Trophoblast cell (in vitro differentiated cells and primary cell): ENCODE data around the gene MAFB.

Experiments used
- DNase-seq, 2 donors: peaks; one replicate each; pipeline ENCODE4 v3.0.0-alpha.2; 2016
- H2AFZ ChIP-seq: 2 replicates; pipeline ENCODE4 v1.6.1; 2013; ENCODE audit warnings: low read length, moderate library complexity, mild to moderate bottlenecking; ENCODE audit not compliant: insufficient read depth, poor library complexity
- H2AK5ac ChIP-seq: 2 replicates; pipeline ENCODE4 v1.6.1; 2013; ENCODE audit warnings: mild to moderate bottlenecking, low read length
- H2BK120ac ChIP-seq: 2 replicates; pipeline ENCODE4 v1.6.1; 2013; ENCODE audit warnings: low read length, mild to moderate bottlenecking, moderate library complexity; ENCODE audit not compliant: insufficient read depth, poor library complexity
- H2BK12ac ChIP-seq: 2 replicates; pipeline ENCODE4 v1.6.1; 2013; ENCODE audit warnings: mild to moderate bottlenecking, low read length, moderate library complexity
- H2BK5ac ChIP-seq: 2 replicates; pipeline ENCODE4 v1.6.1; 2013; ENCODE audit warnings: low read length, low read depth, moderate library complexity, mild to moderate bottlenecking; ENCODE audit not compliant: poor library complexity
- H3K14ac ChIP-seq: 2 replicates; pipeline ENCODE4 v1.6.1; 2013; ENCODE audit warnings: mild to moderate bottlenecking, low read length
- H3K18ac ChIP-seq: 2 replicates; pipeline ENCODE4 v1.6.1; 2013; ENCODE audit warnings: mild to moderate bottlenecking, low read length
- H3K23ac ChIP-seq: 2 replicates; pipeline ENCODE4 v1.6.1; 2013; ENCODE audit warnings: low read length
- H3K27ac ChIP-seq: 2 replicates; pipeline ENCODE4 v1.5.1; 2013; ENCODE audit warnings: low read depth, mild to moderate bottlenecking, inconsistent platforms, low read length, moderate library complexity
- H3K27me3 ChIP-seq: 2 replicates; pipeline ENCODE4 v1.6.1; 2013; ENCODE audit warnings: inconsistent platforms, mild to moderate bottlenecking, low read length, moderate library complexity; ENCODE audit not compliant: insufficient read depth
- H3K36me3 ChIP-seq, 2 experiments: 1 replicate in 1 of 2; 2 replicates in 1 of 2; pipeline ENCODE4 v1.6.1; 2013; ENCODE audit warnings: low read length in 2 of 2, mild to moderate bottlenecking in 2 of 2, moderate library complexity in 1 of 2; ENCODE audit not compliant: insufficient read depth in 2 of 2, control insufficient read depth in 1 of 2
- H3K4ac ChIP-seq: 2 replicates; pipeline ENCODE4 v1.6.1; 2013; ENCODE audit warnings: low read depth, mild to moderate bottlenecking, low read length, moderate library complexity
- H3K4me1 ChIP-seq, 2 experiments: 1 replicate in 1 of 2; 2 replicates in 1 of 2; pipeline ENCODE4 v1.6.1; 2013; ENCODE audit warnings: low read length in 2 of 2, mild to moderate bottlenecking in 2 of 2, moderate library complexity in 1 of 2; ENCODE audit not compliant: insufficient read depth in 2 of 2, control insufficient read depth in 1 of 2
- H3K4me2 ChIP-seq: 2 replicates; pipeline ENCODE4 v1.6.1; 2013; ENCODE audit warnings: inconsistent platforms, mild to moderate bottlenecking, low read length, moderate library complexity
- H3K4me3 ChIP-seq: 2 replicates; pipeline ENCODE4 v1.5.1; 2013; ENCODE audit warnings: mild to moderate bottlenecking, low read depth, low read length, inconsistent platforms
- H3K79me1 ChIP-seq: one replicate; pipeline ENCODE4 v1.6.1; 2013; ENCODE audit warnings: low read length
- H3K79me2 ChIP-seq: 2 replicates; pipeline ENCODE4 v1.6.1; 2013; ENCODE audit warnings: low read length, mild to moderate bottlenecking; ENCODE audit not compliant: control insufficient read depth, insufficient read depth, poor library complexity
- H3K9ac ChIP-seq: 2 replicates; pipeline ENCODE4 v1.6.1; 2013; ENCODE audit warnings: mild to moderate bottlenecking, low read length
- H3K9me3 ChIP-seq: 2 replicates; pipeline ENCODE4 v1.6.1; 2013; ENCODE audit warnings: low read depth, mild to moderate bottlenecking, control low read depth, inconsistent platforms, low read length; ENCODE audit not compliant: insufficient read depth
- H4K12ac ChIP-seq: 2 replicates; pipeline ENCODE4 v1.6.1; 2013; ENCODE audit warnings: low read depth, mild to moderate bottlenecking, low read length, moderate library complexity
- H4K8ac ChIP-seq: 2 replicates; pipeline ENCODE4 v1.6.1; 2013; ENCODE audit warnings: low read depth, mild to moderate bottlenecking, low read length, moderate library complexity
- H4K91ac ChIP-seq: one replicate; pipeline ENCODE4 v1.6.1; 2013; ENCODE audit warnings: low read depth, mild to moderate bottlenecking, low read length, moderate library complexity
- WGBS: extraction: QIAGEN DNeasy Blood & Tissue Kit; methylation state at CpG from one replicate; pipeline ENCODE4 v1.1.7; 2013; ENCODE audit warnings: missing lambda C conversion rate; ENCODE audit not compliant: insufficient read length, insufficient coverage; ENCODE audit errors: extremely low coverage; 5-methylcytosine and 5-hydroxymethylcytosine counted together

The MAFB gene

DNA sequence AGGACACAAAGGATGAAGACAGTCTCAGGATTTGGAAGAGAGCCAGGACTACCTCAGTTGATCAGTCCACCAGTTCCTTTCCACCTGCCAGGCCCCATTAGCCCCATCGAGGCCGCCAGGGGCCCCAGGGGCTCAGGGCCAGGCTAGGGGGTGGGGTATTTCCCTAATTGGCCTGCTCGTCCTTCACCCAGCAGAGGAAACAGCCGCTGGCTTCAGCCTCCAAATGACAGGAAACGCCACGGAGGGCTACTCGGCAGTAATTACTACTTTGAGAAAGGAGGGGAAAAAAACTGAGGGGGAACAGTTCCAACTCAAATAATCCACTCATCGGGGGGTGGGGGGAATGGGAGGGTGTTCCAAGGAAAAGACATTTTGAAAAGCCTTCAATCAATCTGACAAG lies 42.7 kb downstream of the MAFB start:
- Histone ChIP-seq H3K27me3 (no peaks in the 10 kb centered on the region), H3K79me2 (no peaks in the 10 kb centered on the region), H2BK5ac (no peak overlapping the region), H2BK120ac (no peak overlapping the region), H3K4ac (no peak overlapping the region), H3K4me3 (no peak overlapping the region), H3K36me3 (no peaks in the 10 kb centered on the region), H4K12ac (no peak overlapping the region), H3K23ac (no peak overlapping the region), H3K27ac (no peak overlapping the region), H3K9me3 (no peaks in the 10 kb centered on the region), H3K79me1 (no peaks in the 10 kb centered on the region), H3K18ac (no peak overlapping the region), H2AFZ (no peak overlapping the region), H2AK5ac (no peak overlapping the region), H3K14ac (no peak overlapping the region), H3K4me2 (no peak overlapping the region), H2BK12ac (no peak overlapping the region), H4K8ac (no peak overlapping the region), H3K4me1 (peaks cover 12 to 24% of the 10 kb centered on the region in 2 experiments), H4K91ac (no peak overlapping the region), H3K9ac (no peak overlapping the region)
- WGBS, result no CpG with 5 or more reads among the region's 8 CpGs
- DNase-seq, result no peak

DNA sequence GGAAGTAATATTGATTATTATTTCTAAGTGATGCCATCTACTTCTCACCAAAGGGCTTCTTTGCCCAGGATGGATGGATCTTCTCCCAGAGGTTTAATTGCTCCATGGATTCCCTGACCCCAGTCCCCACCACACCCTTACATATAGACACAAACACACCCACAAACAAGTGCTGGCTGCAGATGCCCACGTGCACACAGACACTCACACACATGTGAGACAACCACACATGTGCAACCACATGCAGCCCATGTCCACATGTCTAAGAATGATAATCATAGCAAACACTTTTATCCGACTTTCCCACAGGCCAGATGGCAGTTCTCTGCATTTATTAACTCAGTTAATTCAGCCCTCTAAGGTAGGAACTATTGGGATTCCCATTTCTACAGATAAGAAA lies 44.2 kb downstream of the MAFB start:
- H2BK5ac ChIP-seq, result no peak overlapping the region
- no peak overlapping the region for H2AK5ac ChIP-seq
- no peak overlapping the region for H3K14ac ChIP-seq
- no peak overlapping the region for H3K23ac ChIP-seq
- no peak overlapping the region for H3K27ac ChIP-seq
- H4K8ac ChIP-seq, result no peak overlapping the region
- no peak overlapping the region for H4K12ac ChIP-seq
- no peaks in the 10 kb centered on the region for H3K36me3 ChIP-seq
- H3K9ac ChIP-seq, result no peak overlapping the region
- H3K18ac ChIP-seq, result no peak overlapping the region
- H2AFZ ChIP-seq, result no peak overlapping the region
- no peak overlapping the region for H3K4me2 ChIP-seq
- H3K4ac ChIP-seq, result no peak overlapping the region
- WGBS, result no CpG with 5 or more reads among the region's 2 CpGs
- H3K79me2 ChIP-seq, result no peaks in the 10 kb centered on the region
- no peak overlapping the region for H2BK12ac ChIP-seq
- H3K4me1 ChIP-seq, result peaks cover 9 to 19% of the 10 kb centered on the region in 2 experiments
- DNase-seq, result no peak
- no peak overlapping the region for H2BK120ac ChIP-seq
- no peaks in the 10 kb centered on the region for H3K27me3 ChIP-seq
- no peak overlapping the region for H4K91ac ChIP-seq
- no peaks in the 10 kb centered on the region for H3K79me1 ChIP-seq
- H3K9me3 ChIP-seq, result no peaks in the 10 kb centered on the region
- H3K4me3 ChIP-seq, result no peak overlapping the region

DNA sequence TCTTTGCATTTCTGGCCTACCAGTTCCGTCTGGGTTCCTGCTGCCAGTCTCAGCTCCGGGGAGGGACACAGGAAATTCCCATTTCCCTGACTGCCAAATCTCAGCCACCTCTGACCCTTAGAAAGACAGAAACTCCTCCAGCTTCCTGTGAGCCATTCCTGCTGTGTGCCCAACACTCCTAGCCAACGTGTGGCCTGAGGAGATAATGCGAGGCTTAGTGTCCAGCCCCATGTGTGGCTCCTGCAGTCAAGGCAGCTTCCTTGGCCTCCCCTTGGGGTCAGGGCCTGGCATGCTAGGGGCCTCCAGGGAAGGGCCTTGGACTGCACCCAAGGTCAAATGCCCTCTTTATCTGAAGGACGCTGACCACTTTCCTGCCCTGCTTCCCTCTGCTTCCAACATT lies 45.1 kb downstream of the MAFB start:
- Histone ChIP-seq H3K27me3 (no peaks in the 10 kb centered on the region), H2AK5ac (no peak overlapping the region), H3K18ac (peak overlapping the region; percentile 26), H3K4me1 (peaks cover 9 to 19% of the 10 kb centered on the region in 2 experiments), H3K4me3 (no peak overlapping the region), H2BK120ac (no peak overlapping the region), H2BK5ac (no peak overlapping the region), H3K9ac (no peak overlapping the region), H3K14ac (no peak overlapping the region), H3K36me3 (no peaks in the 10 kb centered on the region), H2BK12ac (no peak overlapping the region), H3K4me2 (no peak overlapping the region), H3K23ac (no peak overlapping the region), H4K12ac (no peak overlapping the region), H3K9me3 (no peaks in the 10 kb centered on the region), H2AFZ (no peak overlapping the region), H3K79me1 (no peaks in the 10 kb centered on the region), H3K27ac (no peak overlapping the region), H3K4ac (no peak overlapping the region), H4K8ac (no peak overlapping the region), H4K91ac (no peak overlapping the region), H3K79me2 (no peaks in the 10 kb centered on the region)
- no peak for DNase-seq
- no CpG with 5 or more reads among the region's 5 CpGs for WGBS

DNA sequence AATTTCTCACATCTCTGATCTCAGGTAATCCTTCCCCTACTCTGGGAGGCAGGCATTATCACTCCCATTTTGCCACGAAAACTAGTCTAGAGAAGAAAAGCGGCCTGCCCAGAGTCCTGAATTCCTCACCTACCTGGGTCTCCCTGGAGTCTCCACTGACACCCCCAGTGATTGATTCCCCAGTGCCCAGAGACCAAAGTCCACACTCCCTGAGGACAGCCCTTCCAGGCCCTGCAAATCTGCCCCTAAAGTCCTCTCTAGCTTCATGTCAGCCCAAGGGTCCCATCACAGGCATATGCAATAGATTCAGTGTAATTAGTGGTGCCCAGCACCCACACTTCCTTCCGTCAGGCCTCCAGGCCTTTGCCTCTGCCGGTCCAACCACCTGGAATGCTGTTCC lies 47.2 kb downstream of the MAFB start:
- Histone ChIP-seq H4K8ac (no peak overlapping the region), H3K14ac (no peak overlapping the region), H4K12ac (no peak overlapping the region), H3K27me3 (no peaks in the 10 kb centered on the region), H3K27ac (no peak overlapping the region), H3K4me3 (no peak overlapping the region), H3K4ac (no peak overlapping the region), H3K79me2 (no peaks in the 10 kb centered on the region), H3K23ac (no peak overlapping the region), H2BK12ac (no peak overlapping the region), H2AFZ (no peak overlapping the region), H3K9me3 (peaks cover 1% of the 10 kb centered on the region), H3K36me3 (no peaks in the 10 kb centered on the region), H3K79me1 (no peaks in the 10 kb centered on the region), H4K91ac (no peak overlapping the region), H3K9ac (no peak overlapping the region), H2BK120ac (no peak overlapping the region), H2BK5ac (no peak overlapping the region), H2AK5ac (no peak overlapping the region), H3K18ac (no peak overlapping the region), H3K4me1 (peaks cover 6 to 13% of the 10 kb centered on the region in 2 experiments), H3K4me2 (no peak overlapping the region)
- WGBS, result no CpG with 5 or more reads among the region's 4 CpGs
- no peak for DNase-seq
